Body of pancreas (tissue), 4 donors: ENCODE results near the gene ANKRD10. TPM values are rescaled to one million over a fixed set of nuclear protein-coding genes. Genes with fewer than 3 reads are reported as not detected.

Experiments used
- ATAC-seq: fragments of 150-250 bp; one replicate; pipeline ENCODE4 v1.9.1; 2016
- DNase-seq, 4 donors: peaks; one replicate each; pipeline ENCODE4 v3.0.0-alpha.2; 2019
- H3K27ac ChIP-seq, 4 donors: fragments of 200-600 bp; sonication (generic); 1 replicate in 3 of 4; 2 replicates in 1 of 4; pipeline versions ENCODE4 v1.5.1 to v1.6.1; 2016 to 2019; ENCODE audit warnings: mild to moderate bottlenecking in 1 of 4, mixed read lengths in 1 of 4, moderate library complexity in 1 of 4
- H3K27me3 ChIP-seq, 2 donors: fragments of 200-600 bp; sonication (generic); one replicate each; pipeline ENCODE4 v1.6.0; 2016; ENCODE audit warnings: mild to moderate bottlenecking in 1 of 2
- H3K36me3 ChIP-seq, 2 donors: fragments of 200-600 bp; sonication (generic); replicated peaks in 1 of 2; 2 replicates each; pipeline ENCODE4 v1.5.1; 2016; ENCODE audit warnings: low read depth in 2 of 2; ENCODE audit not compliant: insufficient read depth in 1 of 2
- H3K4me1 ChIP-seq: fragments of 200-600 bp; sonication (generic); one replicate; pipeline ENCODE4 v1.6.0; 2016
- H3K4me3 ChIP-seq, 2 donors: fragments of 200-600 bp; sonication (generic); 1 replicate in 1 of 2; 2 replicates in 1 of 2; pipeline ENCODE4 v1.5.1; 2016 to 2019
- H3K9me3 ChIP-seq, 3 donors: fragments of 200-600 bp; sonication (generic); 1 replicate in 2 of 3; 2 replicates in 1 of 3; pipeline ENCODE4 v1.5.1; 2016
- POLR2A ChIP-seq, 3 donors: fragments of 450-650 bp; IDR thresholded peaks; one replicate each; pipeline ENCODE4 v1.6.1; 2016; ENCODE audit warnings: antibody characterized with exemption in 3 of 3, mild to moderate bottlenecking in 2 of 3
- WGBS, 2 donors: methylation state at CpG; one replicate each; pipeline ENCODE4 v1.1.5; 2017; 5-methylcytosine and 5-hydroxymethylcytosine counted together
- intact Hi-C: fragments of 100-400 bp; cut with DNase I; formaldehyde crosslinking; loops from one replicate; pipeline ENCODE4 v1.15.1; 2023
- total RNA-seq, 2 donors: library from RNA; depleted of rRNA; stranded (reverse); fragments of >200 nt; gene quantifications; one replicate each; pipeline ENCODE4 v1.1.0, GENCODE V29; 2016
- TF ChIP-seq, protein P1 (sequence below), 7 experiments: fragments of 450-650 bp in 4 of 7; fragments of 200-600 bp in 3 of 7; sonication (generic) in 3 of 7; IDR thresholded peaks; one replicate each; pipeline ENCODE4 v1.5.1; 2016 to 2019; ENCODE audit warnings: antibody characterized with exemption in 7 of 7

The ANKRD10 gene
- total RNA-seq, 2 donors from 2014 or later = 117 to 124 TPM

DNA sequence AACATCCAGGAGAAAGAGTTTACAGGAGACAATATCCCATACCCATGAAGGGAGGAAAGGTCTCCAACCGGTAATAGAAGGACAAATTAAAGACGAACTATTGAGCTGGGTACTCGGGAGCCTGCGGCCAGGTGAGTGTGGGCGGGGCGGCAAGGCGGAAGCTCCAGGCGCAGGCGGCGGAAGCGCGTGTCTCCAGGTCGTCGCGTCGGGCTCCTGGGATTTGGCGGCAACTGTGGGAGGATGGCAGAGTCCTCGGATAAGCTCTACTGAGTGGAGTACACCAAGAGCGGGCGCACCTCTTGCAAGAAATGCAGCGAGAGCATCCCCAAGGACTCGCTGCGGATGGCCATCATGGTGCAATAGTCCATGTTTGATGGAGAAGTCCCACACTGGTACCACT is 21.6 kb upstream of the ANKRD10 start:
- WGBS, 2 donors = 91 to 92% methylated on average over 23 of the region's 23 CpGs
- Histone ChIP-seq H3K4me3 (no peak overlapping the region), H3K9me3 (peaks cover 0 to 19% (median 0%) of the 10 kb centered on the region in 3 donors), H3K4me1 (no peaks in the 10 kb centered on the region), H3K27ac (no peak overlapping the region), H3K36me3 (no peaks in the 10 kb centered on the region), H3K27me3 (no peaks in the 10 kb centered on the region)
- ATAC-seq (no peak), DNase-seq (no peak)
- TF ChIP-seq POLR2A (IDR thresholded peaks at IDR 0.05) = no peak
- TF ChIP-seq, protein P1, sequence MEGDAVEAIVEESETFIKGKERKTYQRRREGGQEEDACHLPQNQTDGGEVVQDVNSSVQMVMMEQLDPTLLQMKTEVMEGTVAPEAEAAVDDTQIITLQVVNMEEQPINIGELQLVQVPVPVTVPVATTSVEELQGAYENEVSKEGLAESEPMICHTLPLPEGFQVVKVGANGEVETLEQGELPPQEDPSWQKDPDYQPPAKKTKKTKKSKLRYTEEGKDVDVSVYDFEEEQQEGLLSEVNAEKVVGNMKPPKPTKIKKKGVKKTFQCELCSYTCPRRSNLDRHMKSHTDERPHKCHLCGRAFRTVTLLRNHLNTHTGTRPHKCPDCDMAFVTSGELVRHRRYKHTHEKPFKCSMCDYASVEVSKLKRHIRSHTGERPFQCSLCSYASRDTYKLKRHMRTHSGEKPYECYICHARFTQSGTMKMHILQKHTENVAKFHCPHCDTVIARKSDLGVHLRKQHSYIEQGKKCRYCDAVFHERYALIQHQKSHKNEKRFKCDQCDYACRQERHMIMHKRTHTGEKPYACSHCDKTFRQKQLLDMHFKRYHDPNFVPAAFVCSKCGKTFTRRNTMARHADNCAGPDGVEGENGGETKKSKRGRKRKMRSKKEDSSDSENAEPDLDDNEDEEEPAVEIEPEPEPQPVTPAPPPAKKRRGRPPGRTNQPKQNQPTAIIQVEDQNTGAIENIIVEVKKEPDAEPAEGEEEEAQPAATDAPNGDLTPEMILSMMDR (IDR thresholded peaks at IDR 0.05) = no peak
- intact Hi-C loops = loop anchor here (10.0 kb wide), 1 partner anchor 108 kb away; no protein-coding TSS in a partner anchor

DNA sequence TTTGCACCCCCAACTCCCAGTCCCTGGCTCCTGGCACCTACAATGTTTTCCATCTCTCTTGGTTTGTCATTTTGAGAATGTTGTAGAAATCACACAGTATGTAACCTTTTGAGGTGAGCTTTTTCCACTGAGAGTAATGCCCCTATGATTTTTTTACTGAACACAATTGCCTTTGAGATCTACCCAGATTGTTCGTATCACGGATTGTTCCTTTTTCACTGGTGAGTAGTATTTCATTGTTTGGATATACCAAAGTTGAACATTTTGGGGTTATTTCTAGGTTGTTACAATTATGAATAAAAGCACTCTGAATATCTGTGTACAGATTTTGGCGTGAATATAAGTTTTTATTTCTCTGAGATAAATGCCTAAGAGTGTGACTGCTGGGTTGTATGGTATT is 17.7 kb upstream of the ANKRD10 start:
- intact Hi-C loops = loop anchor here (10.0 kb wide), 1 partner anchor 112 kb away; no protein-coding TSS in a partner anchor
- WGBS, 2 donors = 73 to 75% methylated on average over 3 of the region's 3 CpGs
- no peaks in the 10 kb centered on the region for H3K36me3 ChIP-seq
- H3K9me3 ChIP-seq = peaks cover 0 to 19% (median 0%) of the 10 kb centered on the region in 3 donors
- ATAC-seq (no peak), DNase-seq (no peak)
- no peaks in the 10 kb centered on the region for H3K27me3 ChIP-seq
- no peak overlapping the region for H3K4me3 ChIP-seq
- H3K4me1 ChIP-seq = no peaks in the 10 kb centered on the region
- no peak overlapping the region for H3K27ac ChIP-seq
- TF ChIP-seq POLR2A (IDR thresholded peaks at IDR 0.05) = no peak
- TF ChIP-seq, protein P1 (IDR thresholded peaks at IDR 0.05) = no peak

DNA sequence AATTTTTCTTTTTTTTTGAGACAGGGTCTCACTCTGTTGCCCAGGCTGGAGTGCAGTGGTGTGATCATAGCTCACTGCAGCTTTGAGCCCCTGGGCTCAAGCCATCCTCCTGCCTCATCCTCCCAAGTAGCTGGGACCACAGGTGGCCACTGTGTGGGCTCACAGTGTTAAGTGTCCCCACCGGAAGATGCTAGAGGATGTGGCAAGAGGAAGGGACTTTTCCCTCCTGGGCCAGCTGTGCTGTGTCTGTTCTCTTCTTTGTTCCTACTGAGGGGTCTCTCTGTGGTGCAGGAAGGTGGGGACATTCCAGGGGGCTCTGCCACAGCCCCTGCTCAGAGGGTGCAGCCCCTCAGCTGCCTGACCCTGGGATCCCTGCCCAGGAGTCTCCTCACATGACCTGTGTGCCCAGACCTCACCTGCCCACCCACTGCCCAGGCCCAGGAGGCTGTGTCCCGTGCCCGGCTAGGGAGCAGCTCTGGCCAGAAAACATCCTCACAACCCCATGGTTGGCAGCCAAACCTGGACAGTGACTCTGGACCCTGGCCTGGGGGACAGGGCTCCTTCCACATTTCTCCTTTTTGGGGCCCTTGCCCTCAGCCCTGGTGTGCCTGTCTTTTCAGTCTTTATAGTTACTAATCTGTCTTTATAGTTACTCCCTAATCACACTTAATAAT is 14.4 kb upstream of the ANKRD10 start:
- Histone ChIP-seq H3K36me3 (no peaks in the 10 kb centered on the region), H3K9me3 (peaks cover 0 to 19% (median 0%) of the 10 kb centered on the region in 3 donors), H3K4me3 (no peak overlapping the region), H3K27ac (no peak overlapping the region), H3K27me3 (no peaks in the 10 kb centered on the region), H3K4me1 (no peaks in the 10 kb centered on the region)
- TF ChIP-seq, protein P1 (IDR thresholded peaks at IDR 0.05) = no peak
- no peak for TF ChIP-seq POLR2A (IDR thresholded peaks at IDR 0.05)
- intact Hi-C loops = no loop called here
- ATAC-seq (no peak), DNase-seq (no peak)
- 86 to 90% methylated on average over 3 of the region's 3 CpGs for WGBS, 2 donors

DNA sequence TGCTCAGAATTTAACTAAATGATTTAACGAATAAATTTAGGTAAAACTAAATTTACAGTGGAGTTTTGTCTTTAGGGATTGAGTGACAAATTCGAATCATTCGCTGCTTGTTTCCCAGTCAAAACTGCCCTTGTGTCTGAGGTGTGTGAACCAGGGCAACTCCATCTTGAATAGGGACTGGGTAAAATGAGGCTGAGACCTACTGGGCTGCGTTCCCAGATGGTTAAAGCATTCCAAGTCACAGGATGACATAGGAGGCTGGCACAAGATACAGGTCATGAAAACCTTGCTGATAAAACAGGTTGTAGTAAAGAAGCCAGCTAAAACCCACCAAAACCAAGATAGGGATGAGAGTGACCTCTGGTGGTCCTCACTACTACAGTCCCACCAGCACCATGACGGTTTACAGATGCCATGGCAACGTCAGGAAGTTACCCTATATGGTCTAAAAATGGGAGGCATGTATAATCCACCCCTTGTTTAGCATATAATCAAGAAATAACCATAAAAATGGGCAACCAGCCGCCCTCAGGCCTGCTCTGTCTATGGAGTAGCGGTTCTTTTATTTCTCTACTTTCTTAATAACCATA is 10.2 kb upstream of the ANKRD10 start:
- Histone ChIP-seq H3K36me3 (no peaks in the 10 kb centered on the region), H3K4me3 (no peak overlapping the region), H3K9me3 (no peaks in the 10 kb centered on the region), H3K4me1 (no peaks in the 10 kb centered on the region), H3K27me3 (no peaks in the 10 kb centered on the region), H3K27ac (no peak overlapping the region)
- no peak for TF ChIP-seq POLR2A (IDR thresholded peaks at IDR 0.05)
- TF ChIP-seq, protein P1 (IDR thresholded peaks at IDR 0.05) = no peak
- intact Hi-C loops = no loop called here
- DNase-seq = no peak
- WGBS, 2 donors = 78 to 80% methylated on average over 8 of the region's 8 CpGs
- no peak for ATAC-seq

DNA sequence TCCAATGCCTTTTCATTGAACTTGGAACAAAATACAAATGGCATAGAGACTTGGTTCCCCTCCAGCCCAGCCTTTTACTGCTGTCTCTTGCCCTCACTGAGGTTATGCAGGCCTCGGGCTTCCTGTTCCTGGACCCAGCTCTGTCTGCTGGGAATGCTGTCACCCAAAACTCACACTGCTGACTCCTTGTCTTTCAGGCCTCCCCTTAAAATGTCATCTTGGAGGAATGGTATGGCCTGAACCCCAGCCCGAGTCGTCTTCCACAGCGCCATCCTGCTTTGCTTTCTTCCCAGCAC is 9.7 kb upstream of the ANKRD10 start:
- no peak overlapping the region for H3K27ac ChIP-seq
- intact Hi-C loops = no loop called here
- 83 to 91% methylated on average over 4 of the region's 4 CpGs for WGBS, 2 donors

More for the DNA sequence above, 9.7 kb upstream of the ANKRD10 start:
- no peaks in the 10 kb centered on the region for H3K36me3 ChIP-seq
- ATAC-seq (no peak), DNase-seq (no peak)
- H3K4me3 ChIP-seq = no peak overlapping the region
- H3K27me3 ChIP-seq = no peaks in the 10 kb centered on the region
- H3K4me1 ChIP-seq = no peaks in the 10 kb centered on the region
- no peak for TF ChIP-seq POLR2A (IDR thresholded peaks at IDR 0.05)
- TF ChIP-seq, protein P1 (IDR thresholded peaks at IDR 0.05) = no peak
- no peaks in the 10 kb centered on the region for H3K9me3 ChIP-seq
